ENCODE results near the gene USP36. TPM values are rescaled to one million over a fixed set of nuclear protein-coding genes. Genes with fewer than 3 reads are reported as not detected.
"Not testable (repeated sequence)": the region's sequence is repeated elsewhere in the genome, so short reads cannot be mapped to it uniquely, and the experiment has no call there.

The USP36 gene
- total RNA-seq, 4 donors from 2014 or later, result 36.7 to 63.6 (median 45.2) TPM

DNA sequence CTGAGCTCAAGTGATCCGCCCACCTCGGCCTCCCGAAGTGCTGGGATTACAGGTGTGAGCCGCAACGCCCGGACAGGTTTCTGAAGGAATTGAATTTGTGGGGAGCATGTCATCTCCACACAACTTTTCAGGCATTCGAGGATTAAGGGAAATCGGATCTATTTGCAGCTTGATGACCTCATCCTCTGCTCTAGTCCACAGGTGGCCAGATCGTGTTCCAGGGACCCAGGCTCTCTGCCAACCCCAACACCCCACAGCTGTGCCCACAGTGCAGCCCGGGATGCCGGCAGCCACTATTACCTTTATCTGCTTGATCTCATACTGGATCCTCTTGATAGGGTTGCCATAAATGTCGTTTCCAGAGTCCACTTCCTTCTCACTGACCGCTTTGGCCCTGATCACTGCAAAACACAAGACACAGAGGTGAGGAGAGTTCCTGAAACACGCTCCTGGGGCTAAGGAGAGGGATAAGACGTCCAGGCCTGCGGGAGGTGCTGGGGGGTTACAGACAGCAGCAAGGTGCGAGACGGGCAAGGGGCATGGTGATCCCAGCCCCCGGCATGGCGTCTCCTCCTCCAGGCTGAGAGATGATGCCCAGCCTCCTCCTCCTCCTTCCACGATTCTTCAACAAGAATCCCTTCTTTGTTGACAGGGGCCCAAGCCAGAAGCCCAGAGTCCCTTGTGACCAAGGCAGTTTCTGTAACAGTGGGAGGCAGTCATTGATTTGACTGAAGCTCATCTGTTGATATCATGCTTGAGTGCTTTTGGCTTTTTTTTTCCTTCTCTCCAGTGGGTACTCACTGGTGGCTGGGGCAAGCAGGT lies 33.1 kb upstream of the USP36 start:
- no peak overlapping the region for H3K4me3 ChIP-seq (ENCODE audit: low read depth, poor library complexity, severe bottlenecking)
- TF ChIP-seq, protein P1, sequence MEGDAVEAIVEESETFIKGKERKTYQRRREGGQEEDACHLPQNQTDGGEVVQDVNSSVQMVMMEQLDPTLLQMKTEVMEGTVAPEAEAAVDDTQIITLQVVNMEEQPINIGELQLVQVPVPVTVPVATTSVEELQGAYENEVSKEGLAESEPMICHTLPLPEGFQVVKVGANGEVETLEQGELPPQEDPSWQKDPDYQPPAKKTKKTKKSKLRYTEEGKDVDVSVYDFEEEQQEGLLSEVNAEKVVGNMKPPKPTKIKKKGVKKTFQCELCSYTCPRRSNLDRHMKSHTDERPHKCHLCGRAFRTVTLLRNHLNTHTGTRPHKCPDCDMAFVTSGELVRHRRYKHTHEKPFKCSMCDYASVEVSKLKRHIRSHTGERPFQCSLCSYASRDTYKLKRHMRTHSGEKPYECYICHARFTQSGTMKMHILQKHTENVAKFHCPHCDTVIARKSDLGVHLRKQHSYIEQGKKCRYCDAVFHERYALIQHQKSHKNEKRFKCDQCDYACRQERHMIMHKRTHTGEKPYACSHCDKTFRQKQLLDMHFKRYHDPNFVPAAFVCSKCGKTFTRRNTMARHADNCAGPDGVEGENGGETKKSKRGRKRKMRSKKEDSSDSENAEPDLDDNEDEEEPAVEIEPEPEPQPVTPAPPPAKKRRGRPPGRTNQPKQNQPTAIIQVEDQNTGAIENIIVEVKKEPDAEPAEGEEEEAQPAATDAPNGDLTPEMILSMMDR (IDR thresholded peaks at IDR 0.05), result no peak
- no peak for TF ChIP-seq POLR2A (IDR thresholded peaks at IDR 0.05)
- 66 to 72% methylated on average over 21 of the region's 21 CpGs for WGBS, 2 donors
- DNase-seq (ENCODE audit: low spot score in 2 of 2), result no peak
- intact Hi-C loops (cut with DNase I; ENCODE audit: low total_unique reads), result no loop called here

DNA sequence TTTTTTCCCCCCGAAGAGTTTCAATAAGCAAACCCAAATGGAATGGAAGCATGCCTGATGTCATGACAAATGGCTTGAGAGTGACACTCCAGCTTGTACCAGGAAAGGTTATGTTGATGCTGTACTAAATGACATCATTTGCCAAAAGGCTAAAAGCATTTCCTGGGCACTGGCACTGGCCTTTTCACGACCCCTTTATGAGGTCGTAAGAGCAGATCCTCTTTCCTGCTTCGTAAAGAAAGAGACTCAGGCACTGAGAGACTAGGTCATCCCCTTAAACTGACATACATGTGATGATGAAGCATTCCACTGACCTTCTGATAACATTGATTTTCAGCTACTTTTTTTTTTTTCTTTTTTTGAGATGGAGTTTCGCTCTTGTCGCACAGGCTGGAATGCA lies 31.9 kb upstream of the USP36 start:
- H3K4me3 ChIP-seq (ENCODE audit: low read depth, poor library complexity, severe bottlenecking), result no peak overlapping the region
- 85% methylated on average over 6 of the region's 6 CpGs for WGBS, 2 donors
- no peak for DNase-seq (ENCODE audit: low spot score in 2 of 2)
- intact Hi-C loops (cut with DNase I; ENCODE audit: low total_unique reads), result no loop called here
- TF ChIP-seq, protein P1 (IDR thresholded peaks at IDR 0.05), result no peak
- no peak for TF ChIP-seq POLR2A (IDR thresholded peaks at IDR 0.05)

DNA sequence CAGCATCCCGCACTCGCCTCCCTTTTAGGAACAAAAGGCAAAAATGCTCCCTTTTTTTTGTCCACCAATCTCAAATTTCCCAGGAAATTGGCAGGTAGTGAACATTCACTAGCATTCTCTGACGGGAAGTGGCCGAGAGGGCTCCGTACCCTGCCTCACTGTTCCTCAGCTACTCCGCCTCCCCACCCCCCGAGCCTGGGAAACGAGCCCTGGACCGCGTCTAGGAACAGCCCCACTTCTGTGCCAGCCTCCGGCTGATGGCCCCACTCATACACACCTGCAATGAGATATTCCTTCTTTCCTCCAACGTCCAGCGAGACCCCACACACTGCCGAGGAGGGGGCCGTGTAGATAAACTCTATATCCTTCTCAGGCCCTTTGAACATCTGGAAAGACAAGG lies 30.0 kb upstream of the USP36 start:
- TF ChIP-seq POLR2A (IDR thresholded peaks at IDR 0.05), result no peak
- DNase-seq (ENCODE audit: low spot score in 2 of 2), result no peak
- intact Hi-C loops (cut with DNase I; ENCODE audit: low total_unique reads), result no loop called here
- H3K4me3 ChIP-seq (ENCODE audit: low read depth, poor library complexity, severe bottlenecking), result no peak overlapping the region
- WGBS, 2 donors, result 78 to 82% methylated on average over 15 of the region's 15 CpGs

DNA sequence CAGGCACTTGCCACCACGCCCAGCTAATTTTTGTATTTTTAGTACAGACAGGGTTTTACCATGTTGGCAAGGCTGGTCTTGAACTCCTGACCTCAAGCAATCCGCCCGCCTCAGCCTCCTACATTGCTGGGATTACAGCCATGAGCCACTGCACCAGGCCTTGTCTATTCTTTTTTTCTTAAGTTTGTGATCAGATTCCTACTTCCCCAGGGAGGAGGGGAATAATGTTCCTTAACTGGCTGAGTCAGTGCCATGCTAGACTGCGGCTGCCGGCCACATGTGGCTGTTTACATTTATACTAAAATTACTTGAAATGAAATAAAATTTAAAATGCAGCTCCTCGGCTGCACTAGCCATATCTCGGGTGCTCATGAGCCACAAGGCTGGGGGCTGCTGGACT lies 27.8 kb upstream of the USP36 start:
- no peak for DNase-seq (ENCODE audit: low spot score in 2 of 2)
- intact Hi-C loops (cut with DNase I; ENCODE audit: low total_unique reads), result loop anchor here (5.0 kb wide), 1 partner anchor 104 kb away; no protein-coding TSS in a partner anchor
- no peak overlapping the region for H3K4me3 ChIP-seq (ENCODE audit: low read depth, poor library complexity, severe bottlenecking)
- TF ChIP-seq, protein P1 (IDR thresholded peaks at IDR 0.05), result no peak
- TF ChIP-seq POLR2A (IDR thresholded peaks at IDR 0.05), result no peak
- WGBS, 2 donors, result 58 to 60% methylated on average over 7 of the region's 7 CpGs

DNA sequence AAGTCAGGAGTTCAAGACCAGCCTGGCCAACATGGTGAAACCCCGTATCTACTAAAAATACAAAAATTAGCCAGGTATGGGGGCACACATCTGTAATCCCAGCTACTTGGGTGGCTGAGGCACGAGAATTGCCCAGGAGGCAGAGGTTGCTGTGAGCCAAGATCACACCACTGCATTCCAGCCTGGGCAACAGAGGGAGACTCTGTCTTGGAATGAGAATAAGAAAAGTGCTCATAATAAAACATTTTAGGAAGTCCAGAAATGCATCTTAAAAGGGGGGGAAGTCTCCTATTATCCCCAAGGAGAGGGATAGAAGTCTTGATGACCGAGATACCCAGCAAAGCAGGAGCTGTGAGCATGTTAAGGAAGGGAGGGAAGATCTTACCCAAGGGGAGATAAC lies 26.4 kb upstream of the USP36 start:
- DNase-seq (ENCODE audit: low spot score in 2 of 2); H3K4me3 ChIP-seq (ENCODE audit: low read depth, poor library complexity, severe bottlenecking): not testable (repeated sequence)
- 75 to 82% methylated on average over 3 of the region's 3 CpGs for WGBS, 2 donors
- intact Hi-C loops (cut with DNase I; ENCODE audit: low total_unique reads), result loop anchor here (5.0 kb wide), 1 partner anchor 105 kb away; no protein-coding TSS in a partner anchor

DNA sequence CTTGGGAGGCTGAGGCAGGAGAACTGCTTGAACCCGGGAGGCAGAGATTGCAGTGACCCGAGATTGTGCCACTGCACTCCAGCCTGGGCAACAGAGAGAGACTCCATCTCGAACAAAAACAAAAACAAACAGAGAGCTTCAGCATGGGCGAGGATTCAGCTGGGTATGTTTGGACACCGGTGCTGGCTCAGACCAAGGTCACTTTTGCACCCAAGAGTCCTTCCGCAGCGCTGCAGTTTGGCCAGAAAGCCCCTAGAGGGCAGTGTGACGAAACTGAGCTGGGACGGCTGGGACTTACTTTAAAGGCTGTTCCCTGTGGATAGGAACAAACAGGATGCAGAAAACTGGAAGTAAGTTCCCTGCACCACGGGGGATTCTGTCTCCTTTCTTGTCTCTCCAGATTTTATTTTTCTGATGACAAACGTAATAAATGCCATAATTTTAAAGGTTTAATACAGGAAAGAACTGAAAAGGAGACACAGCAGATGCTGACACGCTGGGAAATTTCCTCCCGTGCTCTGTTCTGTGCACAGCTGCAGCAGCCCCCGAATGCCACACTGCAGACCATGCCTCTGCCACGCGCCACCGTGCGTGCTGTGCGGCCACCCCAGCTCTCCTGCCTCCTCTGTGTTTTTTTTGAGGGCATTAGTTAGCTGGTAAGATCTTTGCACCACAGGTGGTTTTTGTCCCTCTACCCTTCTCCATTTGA lies 25.2 kb upstream of the USP36 start:
- no peak for TF ChIP-seq POLR2A (IDR thresholded peaks at IDR 0.05)
- TF ChIP-seq, protein P1 (IDR thresholded peaks at IDR 0.05), result peak in 1 of 3 donors; percentile 90
- intact Hi-C loops (cut with DNase I; ENCODE audit: low total_unique reads), result loop anchor here (5.0 kb wide), 1 partner anchor 106 kb away; no protein-coding TSS in a partner anchor
- peak; percentile 75 to 95 for DNase-seq (ENCODE audit: low spot score in 2 of 2)
- no peak overlapping the region for H3K4me3 ChIP-seq (ENCODE audit: low read depth, poor library complexity, severe bottlenecking)
- 27 to 28% methylated on average over 19 of the region's 19 CpGs for WGBS, 2 donors

Data from lower leg skin (tissue), 4 donors.